H1 (cell line): ENCODE measurements around the gene TBC1D2.

ENCODE experiments used
- BRCA1 ChIP-seq: IDR thresholded peaks from 2 replicates; pipeline ENCODE4 v1.6.1; 2012; ENCODE audit warnings: low read depth, low read length, improper control_type of control experiment
- CEBPB ChIP-seq: IDR thresholded peaks from 2 replicates; pipeline ENCODE4 v1.6.1; 2012; ENCODE audit warnings: low read depth, low read length
- CHD1 ChIP-seq: IDR thresholded peaks from 2 replicates; pipeline ENCODE4 v1.6.1; 2012; ENCODE audit warnings: low read depth, low read length, improper control_type of control experiment
- FOSL1 ChIP-seq: IDR thresholded peaks from 2 replicates; pipeline ENCODE4 v1.6.1; 2011; ENCODE audit warnings: mild to moderate bottlenecking, low read depth, low read length, moderate library complexity; ENCODE audit not compliant: insufficient read depth
- KDM4A ChIP-seq: IDR thresholded peaks from one replicate; pipeline ENCODE4 v1.7.1; 2012; ENCODE audit warnings: low read depth, mild to moderate bottlenecking, moderate library complexity, low read length, inconsistent platforms; ENCODE audit not compliant: severe bottlenecking
- POLR2A ChIP-seq, 2 experiments: IDR thresholded peaks; 1 replicate in 1 of 2; 2 replicates in 1 of 2; pipeline ENCODE4 v1.6.1; 2011; ENCODE audit warnings: low read depth in 2 of 2, low read length in 2 of 2, mild to moderate bottlenecking in 2 of 2; ENCODE audit errors: control extremely low read depth in 1 of 2
- POLR2AphosphoS5 ChIP-seq: IDR thresholded peaks from 2 replicates; pipeline ENCODE4 v1.6.1; 2011; ENCODE audit warnings: low read depth, low read length
- RNF2 ChIP-seq: fragments of 200-900, 300-1000 bp; sonication (generic); IDR thresholded peaks from 2 replicates; pipeline ENCODE4 v1.7.1; 2016; ENCODE audit warnings: borderline replicate concordance, low read depth, mild to moderate bottlenecking, antibody characterized with exemption, low read length; ENCODE audit not compliant: poor library complexity, severe bottlenecking; ENCODE audit errors: missing control alignments
- SP1 ChIP-seq: IDR thresholded peaks from 2 replicates; pipeline ENCODE4 v1.6.1; 2011; ENCODE audit warnings: low read depth, low read length
- TAF1 ChIP-seq: IDR thresholded peaks from 2 replicates; pipeline ENCODE4 v1.6.1; 2011; ENCODE audit warnings: mild to moderate bottlenecking, low read depth, low read length
- TEAD4 ChIP-seq: IDR thresholded peaks from 2 replicates; pipeline ENCODE4 v1.6.1; 2012; ENCODE audit warnings: low read depth, low read length, inconsistent platforms, mixed read lengths
- ZNF274 ChIP-seq: IDR thresholded peaks from 2 replicates; pipeline ENCODE4 v1.7.0; 2012; ENCODE audit warnings: low read length, borderline replicate concordance; ENCODE audit errors: extremely low read depth
- TF ChIP-seq, protein P1 (sequence below): IDR thresholded peaks from 2 replicates; pipeline ENCODE4 v1.6.1; 2012; ENCODE audit warnings: inconsistent platforms
- TF ChIP-seq, protein P2 (sequence below), 3 experiments: IDR thresholded peaks; 1 replicate in 2 of 3; 2 replicates in 1 of 3; pipeline versions ENCODE4 v1.5.1 to v1.6.1; 2011; ENCODE audit warnings: low read length in 3 of 3, mild to moderate bottlenecking in 3 of 3, inconsistent platforms in 2 of 3, low read depth in 1 of 3, moderate library complexity in 1 of 3; ENCODE audit not compliant: insufficient read depth in 1 of 3; ENCODE audit errors: control extremely low read depth in 1 of 3

DNA sequence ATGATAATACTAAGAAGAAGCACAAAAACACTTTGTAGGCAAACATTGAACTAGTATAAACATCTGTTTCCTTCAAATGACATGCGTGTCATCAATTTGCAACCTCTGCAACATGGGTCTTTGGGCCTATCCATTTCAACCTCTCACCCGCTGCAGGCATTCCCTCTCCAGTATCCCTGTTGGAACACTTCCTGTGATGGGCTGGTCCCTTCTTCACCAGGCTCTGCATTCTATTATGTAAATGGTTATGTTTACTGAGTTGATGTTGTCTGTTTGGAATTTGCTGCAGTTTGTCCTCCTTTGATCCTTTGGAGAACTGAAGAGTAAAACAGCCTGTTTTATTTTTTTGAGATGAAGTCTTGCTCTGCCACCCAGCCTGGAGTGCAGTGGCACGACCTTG, 16.6 kb upstream of the TBC1D2 start:
- TF ChIP-seq, protein P1, sequence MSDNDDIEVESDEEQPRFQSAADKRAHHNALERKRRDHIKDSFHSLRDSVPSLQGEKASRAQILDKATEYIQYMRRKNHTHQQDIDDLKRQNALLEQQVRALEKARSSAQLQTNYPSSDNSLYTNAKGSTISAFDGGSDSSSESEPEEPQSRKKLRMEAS: no peak
- no peak for TF ChIP-seq ZNF274
- no peak for TF ChIP-seq CEBPB
- no peak for TF ChIP-seq KDM4A
- no peak for TF ChIP-seq RNF2
- TF ChIP-seq POLR2A (IDR thresholded peaks at IDR 0.05; ENCODE audit: control extremely low read depth in 1 of 2, low read depth in 2 of 2, low read length in 2 of 2): no peak
- TF ChIP-seq, protein P2, sequence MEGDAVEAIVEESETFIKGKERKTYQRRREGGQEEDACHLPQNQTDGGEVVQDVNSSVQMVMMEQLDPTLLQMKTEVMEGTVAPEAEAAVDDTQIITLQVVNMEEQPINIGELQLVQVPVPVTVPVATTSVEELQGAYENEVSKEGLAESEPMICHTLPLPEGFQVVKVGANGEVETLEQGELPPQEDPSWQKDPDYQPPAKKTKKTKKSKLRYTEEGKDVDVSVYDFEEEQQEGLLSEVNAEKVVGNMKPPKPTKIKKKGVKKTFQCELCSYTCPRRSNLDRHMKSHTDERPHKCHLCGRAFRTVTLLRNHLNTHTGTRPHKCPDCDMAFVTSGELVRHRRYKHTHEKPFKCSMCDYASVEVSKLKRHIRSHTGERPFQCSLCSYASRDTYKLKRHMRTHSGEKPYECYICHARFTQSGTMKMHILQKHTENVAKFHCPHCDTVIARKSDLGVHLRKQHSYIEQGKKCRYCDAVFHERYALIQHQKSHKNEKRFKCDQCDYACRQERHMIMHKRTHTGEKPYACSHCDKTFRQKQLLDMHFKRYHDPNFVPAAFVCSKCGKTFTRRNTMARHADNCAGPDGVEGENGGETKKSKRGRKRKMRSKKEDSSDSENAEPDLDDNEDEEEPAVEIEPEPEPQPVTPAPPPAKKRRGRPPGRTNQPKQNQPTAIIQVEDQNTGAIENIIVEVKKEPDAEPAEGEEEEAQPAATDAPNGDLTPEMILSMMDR (IDR thresholded peaks at IDR 0.05; ENCODE audit: control extremely low read depth in 1 of 3, insufficient read depth in 1 of 3, low read depth in 1 of 3, low read length in 3 of 3): no peak
- no peak for TF ChIP-seq TAF1
- no peak for TF ChIP-seq FOSL1
- TF ChIP-seq TEAD4: no peak
- TF ChIP-seq CHD1: no peak
- no peak for TF ChIP-seq POLR2AphosphoS5
- no peak for TF ChIP-seq BRCA1
- TF ChIP-seq SP1: no peak
